Measurements from ENCODE around the gene KRT16. TPM values are rescaled to one million over a fixed set of nuclear protein-coding genes. Genes with fewer than 3 reads are reported as not detected.

Gene KRT16
- polyA plus RNA-seq, 3 donors = not detected

DNA sequence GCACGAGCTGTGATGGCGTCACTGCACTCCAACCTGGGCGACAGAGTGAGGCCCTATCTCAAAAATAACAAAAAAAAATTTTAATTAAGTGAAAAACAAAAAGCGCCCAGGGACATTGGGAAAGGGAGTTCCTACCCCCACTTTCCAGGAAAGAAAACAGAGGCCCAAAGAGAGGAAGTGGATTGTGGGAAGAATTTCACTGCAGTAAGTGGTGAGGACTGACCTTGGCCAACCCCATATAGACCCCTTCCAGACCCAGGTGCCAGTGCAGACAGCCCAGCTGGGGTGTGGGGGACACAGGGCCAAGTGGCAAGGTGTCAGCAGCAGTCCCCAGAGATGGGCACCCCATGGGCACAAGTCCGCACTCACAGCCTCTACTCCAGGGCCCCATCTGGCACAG lies 40.9 kb upstream of the KRT16 start:
- H3K4me1 Mint-ChIP-seq = peaks cover 4% of the 10 kb centered on the region
- Histone ChIP-seq H3K4me2 (replicated peaks; ENCODE audit: extremely low read depth, low read length, poor library complexity, severe bottlenecking) (no peak overlapping the region), H4K20me1 (ENCODE audit: insufficient read depth, low read length) (no peaks in the 10 kb centered on the region), H3K36me3 (replicated peaks in 1 of 2; ENCODE audit: control insufficient read depth in 1 of 2, insufficient read depth in 2 of 2, low read length in 2 of 2) (no peaks in the 10 kb centered on the region), H2AFZ (ENCODE audit: insufficient read depth, low read depth, low read length, poor library complexity, severe bottlenecking) (no peak overlapping the region), H3K79me2 (ENCODE audit: insufficient read depth, low read length) (no peaks in the 10 kb centered on the region), H3K27ac (ENCODE audit: low read depth in 1 of 2, low read length in 2 of 2) (no peak overlapping the region), H3K4me1 (ENCODE audit: control insufficient read depth in 1 of 2, insufficient read depth in 2 of 2, low read length in 2 of 2) (peaks cover 5 to 8% of the 10 kb centered on the region in 2 donors), H3K9ac (ENCODE audit: insufficient read depth, low read length, poor library complexity, severe bottlenecking) (no peak overlapping the region), H3K4me3 (replicated peaks in 1 of 3; ENCODE audit: low read depth in 2 of 3, low read length in 3 of 3) (no peak overlapping the region), H3K27me3 (ENCODE audit: control insufficient read depth in 2 of 2, insufficient read depth in 2 of 2, low read length in 2 of 2) (no peaks in the 10 kb centered on the region), H3K9me3 (replicated peaks in 1 of 2; ENCODE audit: control insufficient read depth in 1 of 2, insufficient read depth in 1 of 2, low read length in 2 of 2) (no peaks in the 10 kb centered on the region)
- H3K27ac Mint-ChIP-seq = no peak overlapping the region
- DNase-seq = no peak
- peaks cover 2 to 6% (median 3%) of the 10 kb centered on the region in 3 donors for H3K27me3 Mint-ChIP-seq (ENCODE audit: low read depth in 3 of 3)
- intact Hi-C loops (cut with micrococcal nuclease) = no loop called here
- TF ChIP-seq, protein P1, sequence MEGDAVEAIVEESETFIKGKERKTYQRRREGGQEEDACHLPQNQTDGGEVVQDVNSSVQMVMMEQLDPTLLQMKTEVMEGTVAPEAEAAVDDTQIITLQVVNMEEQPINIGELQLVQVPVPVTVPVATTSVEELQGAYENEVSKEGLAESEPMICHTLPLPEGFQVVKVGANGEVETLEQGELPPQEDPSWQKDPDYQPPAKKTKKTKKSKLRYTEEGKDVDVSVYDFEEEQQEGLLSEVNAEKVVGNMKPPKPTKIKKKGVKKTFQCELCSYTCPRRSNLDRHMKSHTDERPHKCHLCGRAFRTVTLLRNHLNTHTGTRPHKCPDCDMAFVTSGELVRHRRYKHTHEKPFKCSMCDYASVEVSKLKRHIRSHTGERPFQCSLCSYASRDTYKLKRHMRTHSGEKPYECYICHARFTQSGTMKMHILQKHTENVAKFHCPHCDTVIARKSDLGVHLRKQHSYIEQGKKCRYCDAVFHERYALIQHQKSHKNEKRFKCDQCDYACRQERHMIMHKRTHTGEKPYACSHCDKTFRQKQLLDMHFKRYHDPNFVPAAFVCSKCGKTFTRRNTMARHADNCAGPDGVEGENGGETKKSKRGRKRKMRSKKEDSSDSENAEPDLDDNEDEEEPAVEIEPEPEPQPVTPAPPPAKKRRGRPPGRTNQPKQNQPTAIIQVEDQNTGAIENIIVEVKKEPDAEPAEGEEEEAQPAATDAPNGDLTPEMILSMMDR (IDR thresholded peaks at IDR 0.05) = no peak
- WGBS (ENCODE audit: insufficient coverage) = 91% methylated on average over 1 of the region's 5 CpGs
- no peaks in the 10 kb centered on the region for H3K36me3 Mint-ChIP-seq
- H3K9me3 Mint-ChIP-seq = no peaks in the 10 kb centered on the region
- no peak overlapping the region for H3K4me3 Mint-ChIP-seq

DNA sequence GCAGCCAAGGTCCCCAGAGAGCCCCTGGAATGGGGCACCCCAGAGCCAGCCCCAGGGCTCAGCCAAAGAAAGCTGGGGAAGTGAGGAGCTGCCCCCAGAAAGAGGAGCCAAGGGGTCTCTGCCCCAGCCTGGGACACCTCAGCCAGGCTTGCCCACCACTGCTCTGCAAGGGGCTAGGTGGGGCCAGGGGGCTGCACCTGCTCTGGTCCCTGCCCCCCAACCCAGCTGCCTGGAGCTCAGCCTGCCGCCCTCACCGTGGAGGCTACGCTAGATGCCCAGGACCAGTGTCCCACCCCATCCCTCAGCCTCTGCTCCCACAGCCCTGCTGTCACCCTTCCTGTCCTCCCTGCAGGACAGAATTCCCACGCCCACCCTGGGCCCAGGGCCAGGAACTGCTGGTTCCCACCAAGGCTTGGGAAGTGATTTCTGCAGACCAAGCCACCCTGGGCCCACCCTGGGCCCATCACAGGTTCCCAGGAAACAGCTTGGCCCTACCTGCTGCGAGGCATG lies 39.9 kb upstream of the KRT16 start:
- Histone ChIP-seq H3K9ac (ENCODE audit: insufficient read depth, low read length, poor library complexity, severe bottlenecking) (no peak overlapping the region), H3K79me2 (ENCODE audit: insufficient read depth, low read length) (no peaks in the 10 kb centered on the region), H3K27ac (ENCODE audit: low read depth in 1 of 2, low read length in 2 of 2) (no peak overlapping the region), H3K4me2 (replicated peaks; ENCODE audit: extremely low read depth, low read length, poor library complexity, severe bottlenecking) (no peak overlapping the region), H3K9me3 (replicated peaks in 1 of 2; ENCODE audit: control insufficient read depth in 1 of 2, insufficient read depth in 1 of 2, low read length in 2 of 2) (no peaks in the 10 kb centered on the region), H3K36me3 (replicated peaks in 1 of 2; ENCODE audit: control insufficient read depth in 1 of 2, insufficient read depth in 2 of 2, low read length in 2 of 2) (no peaks in the 10 kb centered on the region), H3K4me3 (replicated peaks in 1 of 3; ENCODE audit: low read depth in 2 of 3, low read length in 3 of 3) (no peak overlapping the region), H4K20me1 (ENCODE audit: insufficient read depth, low read length) (no peaks in the 10 kb centered on the region), H3K27me3 (ENCODE audit: control insufficient read depth in 2 of 2, insufficient read depth in 2 of 2, low read length in 2 of 2) (no peaks in the 10 kb centered on the region), H3K4me1 (ENCODE audit: control insufficient read depth in 1 of 2, insufficient read depth in 2 of 2, low read length in 2 of 2) (peaks cover 14 to 17% of the 10 kb centered on the region in 2 donors), H2AFZ (ENCODE audit: insufficient read depth, low read depth, low read length, poor library complexity, severe bottlenecking) (no peak overlapping the region)
- no peak for DNase-seq
- Mint-ChIP-seq H3K9me3 (no peaks in the 10 kb centered on the region), H3K36me3 (no peaks in the 10 kb centered on the region), H3K27me3 (ENCODE audit: low read depth in 3 of 3) (peaks cover 4 to 9% (median 7%) of the 10 kb centered on the region in 3 donors), H3K27ac (no peak overlapping the region), H3K4me3 (no peak overlapping the region), H3K4me1 (peaks cover 12% of the 10 kb centered on the region)
- intact Hi-C loops (cut with micrococcal nuclease) = no loop called here
- 87% methylated on average over 5 of the region's 5 CpGs for WGBS (ENCODE audit: insufficient coverage)
- TF ChIP-seq, protein P1 (IDR thresholded peaks at IDR 0.05) = no peak

Measured in CD14-positive monocyte (primary cell).